Progenitor cell of endocrine pancreas (in vitro differentiated cells): ENCODE data around the gene ABCD2. TPM values are rescaled to one million over a fixed set of nuclear protein-coding genes. Genes with fewer than 3 reads are reported as not detected.

ENCODE experiments used
- DNase-seq: peaks from one replicate; pipeline ENCODE4 v3.0.0; 2021; ENCODE audit warnings: low spot score; ENCODE audit not compliant: unreplicated experiment
- H3K27ac Mint-ChIP-seq: 2 replicates; pipeline ENCODE4 v1.8.0; 2021; ENCODE audit warnings: mild to moderate bottlenecking, moderate library complexity, mixed read lengths
- H3K27me3 Mint-ChIP-seq: 2 replicates; pipeline ENCODE4 v1.8.0; 2021; ENCODE audit warnings: mixed read lengths
- H3K36me3 Mint-ChIP-seq: 2 replicates; pipeline ENCODE4 v1.8.0; 2022; ENCODE audit warnings: mixed read lengths; ENCODE audit not compliant: insufficient read depth
- H3K4me1 Mint-ChIP-seq: 2 replicates; pipeline ENCODE4 v1.8.0; 2021; ENCODE audit warnings: low read depth, mixed read lengths
- H3K4me3 Mint-ChIP-seq: 2 replicates; pipeline ENCODE4 v1.8.0; 2021; ENCODE audit warnings: low read depth, mild to moderate bottlenecking, moderate library complexity, mixed read lengths
- H3K9me3 Mint-ChIP-seq: 2 replicates; pipeline ENCODE4 v1.8.0; 2021; ENCODE audit warnings: low read depth, mixed read lengths
- CTCF ChIP-seq: fragments of 200-600 bp; sonication (generic); IDR thresholded peaks from one replicate; pipeline ENCODE4 v1.5.0; 2021; ENCODE audit warnings: antibody characterized with exemption, mild to moderate bottlenecking; ENCODE audit not compliant: unreplicated experiment
- long read RNA-seq: library from polyadenylated mRNA; unstranded; transcript quantifications from one replicate; pipeline ENCODE4 v2.0.0, GENCODE V29; 2020
- total RNA-seq: library from RNA; stranded (reverse); gene quantifications from 2 replicates; pipeline ENCODE4 v1.2.1, GENCODE V29; 2021

ABCD2 gene
- not detected in 2 replicates for total RNA-seq
- long read RNA-seq = 0 reads

DNA sequence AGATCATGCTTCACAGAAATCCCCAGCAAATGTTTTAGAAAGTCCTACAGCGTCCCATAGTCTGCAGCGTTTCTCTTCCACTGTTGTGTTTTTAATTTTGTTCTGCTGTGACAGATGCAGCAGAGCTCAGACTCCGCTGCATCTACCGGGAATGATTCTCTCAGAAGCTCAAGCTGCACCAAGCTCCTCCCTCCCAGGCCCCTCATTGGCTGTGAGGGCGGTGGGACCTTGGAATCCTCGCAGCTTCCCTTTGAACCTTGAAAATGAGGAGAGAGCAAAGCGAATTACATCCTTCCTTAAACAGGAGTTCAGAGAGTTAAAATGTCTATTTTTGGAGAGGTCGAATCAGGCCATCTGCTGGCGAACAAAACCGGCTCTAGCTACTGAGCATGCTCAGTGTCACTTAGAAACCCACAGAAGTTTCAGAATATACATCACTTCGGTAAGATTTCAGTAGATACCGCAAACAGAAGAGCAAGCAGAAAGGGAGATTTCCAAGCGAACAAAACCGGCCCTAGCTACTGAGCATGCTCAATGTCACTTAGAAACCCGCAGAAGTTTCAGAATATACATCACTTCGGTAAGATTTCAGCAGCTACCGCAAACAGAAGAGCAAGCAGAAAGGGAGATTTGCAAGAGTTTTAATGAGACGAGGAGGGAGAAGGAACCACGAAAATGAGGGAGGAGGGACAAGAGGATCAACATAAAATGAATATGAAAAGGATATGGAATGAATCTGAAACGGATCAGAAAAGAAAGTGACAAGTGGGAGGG is at the start of gene ABCD2:
TSS of gene ABCD2 (minus strand) at position 144 of the 774 bp plus-strand sequence. CDS start 188 bp downstream, outside the sequence.
- TF ChIP-seq CTCF = no peak
- peaks cover 4% of the 10 kb centered on the region for H3K4me1 Mint-ChIP-seq
- peaks cover 3% of the 10 kb centered on the region for H3K27me3 Mint-ChIP-seq
- H3K27ac Mint-ChIP-seq = no peak within 1 kb of the TSS
- H3K36me3 Mint-ChIP-seq = no peaks in the 10 kb centered on the region
- peak; percentile 18 for DNase-seq
- no peak within 1 kb of the TSS for H3K4me3 Mint-ChIP-seq
- no peaks in the 10 kb centered on the region for H3K9me3 Mint-ChIP-seq

DNA sequence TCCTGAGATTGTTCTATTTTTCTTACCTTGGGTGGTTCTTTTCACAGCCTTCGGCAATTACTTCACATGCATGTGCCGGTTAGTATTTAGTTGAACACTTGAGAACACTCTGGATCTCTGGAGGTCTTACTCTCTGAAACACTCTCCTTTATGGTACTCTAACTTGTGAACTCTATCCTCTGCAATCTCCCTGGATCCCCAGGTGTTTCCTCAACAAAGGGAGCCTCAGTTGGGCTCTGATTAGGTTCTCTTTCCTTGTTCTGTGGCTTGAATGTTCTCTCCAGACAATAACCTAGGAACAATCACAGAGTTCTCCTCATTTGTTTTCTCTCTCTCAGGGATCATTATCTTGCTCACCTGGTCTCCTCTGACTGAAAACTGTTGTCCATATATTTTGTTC is 40.5 kb upstream of the ABCD2 start:
- H3K36me3 Mint-ChIP-seq = no peaks in the 10 kb centered on the region
- DNase-seq = no peak
- no peaks in the 10 kb centered on the region for H3K4me1 Mint-ChIP-seq
- no peaks in the 10 kb centered on the region for H3K9me3 Mint-ChIP-seq
- H3K27ac Mint-ChIP-seq = no peak overlapping the region
- no peaks in the 10 kb centered on the region for H3K27me3 Mint-ChIP-seq
- no peak for TF ChIP-seq CTCF
- no peak overlapping the region for H3K4me3 Mint-ChIP-seq

- no peak overlapping the region for H3K4me3 Mint-ChIP-seq
- H3K36me3 Mint-ChIP-seq = no peaks in the 10 kb centered on the region
- H3K9me3 Mint-ChIP-seq = no peaks in the 10 kb centered on the region
- no peaks in the 10 kb centered on the region for H3K27me3 Mint-ChIP-seq
- DNase-seq = no peak
- no peak for TF ChIP-seq CTCF
- no peak overlapping the region for H3K27ac Mint-ChIP-seq
- no peaks in the 10 kb centered on the region for H3K4me1 Mint-ChIP-seq
These were observed 27.8 kb upstream of the ABCD2 start for GRCh38 chr12:39647383-39647782.

DNA sequence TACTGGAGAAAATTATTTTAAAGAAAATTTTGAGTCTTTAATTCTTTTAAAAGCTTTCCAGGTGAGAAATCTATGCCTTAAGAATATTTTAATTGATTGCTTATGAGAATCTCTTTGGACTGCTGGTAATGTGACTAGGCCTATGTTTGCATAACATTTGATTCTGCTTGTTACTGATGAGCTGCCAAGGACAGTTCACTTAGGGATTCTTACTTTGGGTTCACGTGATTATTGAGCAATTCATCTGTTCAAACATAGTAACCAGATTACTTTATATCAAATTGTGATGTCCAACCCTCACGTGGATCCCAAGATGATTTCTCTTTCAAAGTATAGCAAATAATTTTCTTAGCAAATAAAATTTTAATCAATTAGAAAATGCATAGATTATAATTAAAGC is 27.4 kb upstream of the ABCD2 start:
- TF ChIP-seq CTCF = no peak
- Mint-ChIP-seq H3K27me3 (no peaks in the 10 kb centered on the region), H3K9me3 (no peaks in the 10 kb centered on the region), H3K4me3 (no peak overlapping the region), H3K36me3 (no peaks in the 10 kb centered on the region), H3K4me1 (no peaks in the 10 kb centered on the region), H3K27ac (no peak overlapping the region)
- DNase-seq = no peak

DNA sequence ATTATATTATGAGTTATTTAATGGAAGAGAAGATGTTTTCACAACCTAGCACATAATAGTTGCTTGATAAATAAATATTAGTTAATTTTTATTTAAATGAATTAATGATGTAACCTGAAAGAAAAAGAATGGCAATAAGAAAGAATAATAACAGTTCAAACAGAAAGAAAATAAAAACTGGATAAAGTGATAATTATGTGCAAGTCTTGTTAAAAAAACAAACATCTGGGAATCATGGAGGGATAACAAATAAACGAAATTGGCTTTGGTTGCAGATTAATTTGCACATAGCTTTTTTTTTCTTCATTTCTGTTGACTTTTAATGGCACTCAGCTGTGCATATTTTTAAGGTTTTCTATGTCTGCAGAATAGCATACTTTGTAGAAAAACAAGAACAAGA is 23.4 kb upstream of the ABCD2 start:
- no peaks in the 10 kb centered on the region for H3K27me3 Mint-ChIP-seq
- no peaks in the 10 kb centered on the region for H3K4me1 Mint-ChIP-seq
- H3K9me3 Mint-ChIP-seq = no peaks in the 10 kb centered on the region
- TF ChIP-seq CTCF = no peak
- H3K4me3 Mint-ChIP-seq = no peak overlapping the region
- no peaks in the 10 kb centered on the region for H3K36me3 Mint-ChIP-seq
- no peak for DNase-seq
- no peak overlapping the region for H3K27ac Mint-ChIP-seq
